Activated naive CD4-positive, alpha-beta T cell treated with anti-CD3 and anti-CD28 coated beads for 36 hours (primary cell): Measurements from ENCODE around the gene NIPA2. TPM values are rescaled to one million over a fixed set of nuclear protein-coding genes. Genes with fewer than 3 reads are reported as not detected.

Experiments used
- CTCF ChIA-PET: fragments of 350-600 bp; sonication (Branson Sonifier 250); formaldehyde crosslinking; loops from one replicate; lab custom pipeline; 2021; ENCODE audit warnings: antibody characterized with exemption; lab: Charles Lee
- DNase-seq: peaks from one replicate; pipeline ENCODE4 v3.0.0-alpha.2; 2020
- H3K27ac Mint-ChIP-seq: one replicate; pipeline ENCODE4 v1.8.0; 2021; ENCODE audit warnings: mild to moderate bottlenecking, mixed read lengths
- H3K27me3 Mint-ChIP-seq: one replicate; pipeline ENCODE4 v1.8.0; 2021; ENCODE audit warnings: low read depth, mixed read lengths
- H3K36me3 Mint-ChIP-seq: one replicate; pipeline ENCODE4 v1.8.0; 2021; ENCODE audit warnings: low read depth, mixed read lengths
- H3K4me1 Mint-ChIP-seq: one replicate; pipeline ENCODE4 v1.8.0; 2021; ENCODE audit warnings: low read depth, mixed read lengths
- H3K4me3 Mint-ChIP-seq: one replicate; pipeline ENCODE4 v1.8.0; 2021; ENCODE audit warnings: mild to moderate bottlenecking, moderate library complexity, mixed read lengths
- H3K9me3 Mint-ChIP-seq: one replicate; pipeline ENCODE4 v1.8.0; 2021; ENCODE audit warnings: mixed read lengths
- intact Hi-C: fragments of 100-400 bp; cut with micrococcal nuclease; formaldehyde crosslinking; loops from one replicate; pipeline ENCODE4 v1.15.1; 2023
- total RNA-seq, 2 experiments: library from RNA; stranded (reverse); gene quantifications; one replicate each; pipeline ENCODE4 v1.2.3, GENCODE V29; 2021

The NIPA2 gene
- total RNA-seq, 2 experiments from 2014 or later = 47.0 to 47.9 TPM

GRCh38 chr15:22913646-22914380 lies 75.3 kb downstream of the NIPA2 start:
- Mint-ChIP-seq H3K27me3 (no peaks in the 10 kb centered on the region), H3K9me3 (no peaks in the 10 kb centered on the region), H3K4me3 (no peak overlapping the region), H3K27ac (no peak overlapping the region), H3K36me3 (peaks cover 4% of the 10 kb centered on the region), H3K4me1 (no peaks in the 10 kb centered on the region)
- CTCF ChIA-PET = interaction anchor here (0.7 kb wide), 1 partner anchor 9 kb away, joined by 3 read pairs; no protein-coding TSS in a partner anchor
- intact Hi-C loops = no loop called here
- DNase-seq = no peak

GRCh38 chr15:22915866-22916515 lies 77.5 kb downstream of the NIPA2 start:
- Mint-ChIP-seq H3K4me3 (no peak overlapping the region), H3K9me3 (no peaks in the 10 kb centered on the region), H3K4me1 (no peaks in the 10 kb centered on the region), H3K27ac (no peak overlapping the region), H3K27me3 (no peaks in the 10 kb centered on the region), H3K36me3 (no peaks in the 10 kb centered on the region)
- CTCF ChIA-PET = no interaction called here
- no peak for DNase-seq
- intact Hi-C loops = no loop called here

GRCh38 chr15:22916606-22917350 lies 78.3 kb downstream of the NIPA2 start:
- no peaks in the 10 kb centered on the region for H3K4me1 Mint-ChIP-seq
- H3K36me3 Mint-ChIP-seq = no peaks in the 10 kb centered on the region
- intact Hi-C loops = no loop called here
- DNase-seq = no peak
- no peaks in the 10 kb centered on the region for H3K9me3 Mint-ChIP-seq
- CTCF ChIA-PET = no interaction called here
- H3K4me3 Mint-ChIP-seq = no peak overlapping the region
- H3K27ac Mint-ChIP-seq = no peak overlapping the region
- H3K27me3 Mint-ChIP-seq = no peaks in the 10 kb centered on the region

GRCh38 chr15:22917556-22917955 lies 79.1 kb downstream of the NIPA2 start:
- CTCF ChIA-PET = no interaction called here
- DNase-seq = no peak
- no peaks in the 10 kb centered on the region for H3K9me3 Mint-ChIP-seq
- no peaks in the 10 kb centered on the region for H3K36me3 Mint-ChIP-seq
- no peak overlapping the region for H3K27ac Mint-ChIP-seq
- intact Hi-C loops = no loop called here
- no peaks in the 10 kb centered on the region for H3K27me3 Mint-ChIP-seq
- H3K4me1 Mint-ChIP-seq = no peaks in the 10 kb centered on the region
- no peak overlapping the region for H3K4me3 Mint-ChIP-seq

Other genes starting within 250 kb of the NIPA2 start
- gene NIPA1, start 52.0 kb upstream of the NIPA2 start, total RNA-seq = 1 to 10 TPM; 3.1 to 3.2 TPM
- gene CYFIP1, start 141.7 kb downstream of the NIPA2 start, total RNA-seq = 10 to 100 TPM; 34.0 to 35.1 TPM
- 10 to 100 TPM; 11.6 to 12.3 TPM for gene TUBGCP5, start 200.9 kb downstream of the NIPA2 start, total RNA-seq